Prostate gland (tissue), 2 donors: Measurements from ENCODE around the gene MAN2C1.

ENCODE experiments used
- CTCF ChIP-seq, 4 experiments: fragments of 200-600 bp in 2 of 4; fragments of 450-650 bp in 2 of 4; sonication (generic) in 2 of 4; IDR thresholded peaks; 1 replicate in 3 of 4; 2 replicates in 1 of 4; pipeline ENCODE4 v1.5.1; 2016 to 2019; ENCODE audit warnings: antibody characterized with exemption in 4 of 4, mild to moderate bottlenecking in 2 of 4, moderate library complexity in 2 of 4
- POLR2A ChIP-seq: fragments of 450-650 bp; IDR thresholded peaks from one replicate; pipeline ENCODE4 v1.6.1; 2016; ENCODE audit warnings: antibody characterized with exemption, mild to moderate bottlenecking

GRCh38 chr15:75329571-75329970, 38.8 kb downstream of the MAN2C1 start:
- TF ChIP-seq CTCF (IDR thresholded peaks at IDR 0.05) (no peak), POLR2A (no peak)
